HEK293 (cell line): ENCODE data around the gene CENPA.

Experiments
- YY1 ChIP-seq: fragments of 450-650 bp; formaldehyde crosslinking; IDR thresholded peaks from 2 replicates; pipeline ENCODE4 v1.5.1; 2018; ENCODE audit warnings: missing biosample characterization, missing genetic modification characterization
- ZFP3 ChIP-seq: fragments of 450-650 bp; formaldehyde crosslinking; IDR thresholded peaks from 2 replicates; pipeline ENCODE4 v1.5.1; 2016; ENCODE audit warnings: low read depth, missing biosample characterization, missing genetic modification characterization
- ZFP37 ChIP-seq: fragments of 450-650 bp; formaldehyde crosslinking; IDR thresholded peaks from 2 replicates; pipeline ENCODE4 v1.5.1; 2016; ENCODE audit warnings: missing biosample characterization, missing genetic modification characterization
- ZNF214 ChIP-seq: fragments of 450-650 bp; formaldehyde crosslinking; IDR thresholded peaks from 2 replicates; pipeline ENCODE4 v1.5.1; 2017; ENCODE audit warnings: missing biosample characterization, mild to moderate bottlenecking, missing genetic modification characterization, borderline replicate concordance
- ZNF274 ChIP-seq, 2 experiments: fragments of 200-500 bp in 1 of 2; fragments of 450-650 bp in 1 of 2; sonication (Bioruptor generic) in 1 of 2; formaldehyde crosslinking in 1 of 2; IDR thresholded peaks; 2 replicates each; pipeline versions ENCODE4 v1.5.1 to v1.6.1; 2014 to 2016; ENCODE audit warnings: borderline replicate concordance in 1 of 2, inconsistent platforms in 1 of 2, low read length in 1 of 2, missing biosample characterization in 1 of 2, missing genetic modification characterization in 1 of 2
- ZNF292 ChIP-seq: fragments of 450-650 bp; formaldehyde crosslinking; IDR thresholded peaks from 2 replicates; pipeline ENCODE4 v1.5.1; 2016; ENCODE audit warnings: low read depth, missing biosample characterization, missing genetic modification characterization, borderline replicate concordance
- ZNF677 ChIP-seq: fragments of 450-650 bp; IDR thresholded peaks from 2 replicates; pipeline ENCODE4 v1.5.0; 2018; ENCODE audit warnings: missing biosample characterization, mild to moderate bottlenecking, missing genetic modification characterization, moderate library complexity
- ZNF837 ChIP-seq: fragments of 450-650 bp; formaldehyde crosslinking; IDR thresholded peaks from 2 replicates; pipeline ENCODE4 v1.5.1; 2016; ENCODE audit warnings: missing biosample characterization, missing genetic modification characterization
- TF ChIP-seq, protein P1 (sequence below): fragments of 450-650 bp; formaldehyde crosslinking; IDR thresholded peaks from 2 replicates; pipeline ENCODE4 v1.5.1; 2016; ENCODE audit warnings: missing biosample characterization, missing genetic modification characterization
- TF ChIP-seq, protein P2 (sequence below): fragments of 450-650 bp; formaldehyde crosslinking; IDR thresholded peaks from 2 replicates; pipeline ENCODE4 v1.5.1; 2016; ENCODE audit warnings: missing biosample characterization, missing genetic modification characterization
- TF ChIP-seq, protein P3 (sequence below): fragments of 450-650 bp; formaldehyde crosslinking; IDR thresholded peaks from 2 replicates; pipeline ENCODE4 v1.5.1; 2016; ENCODE audit warnings: missing biosample characterization, missing genetic modification characterization, low read depth

DNA sequence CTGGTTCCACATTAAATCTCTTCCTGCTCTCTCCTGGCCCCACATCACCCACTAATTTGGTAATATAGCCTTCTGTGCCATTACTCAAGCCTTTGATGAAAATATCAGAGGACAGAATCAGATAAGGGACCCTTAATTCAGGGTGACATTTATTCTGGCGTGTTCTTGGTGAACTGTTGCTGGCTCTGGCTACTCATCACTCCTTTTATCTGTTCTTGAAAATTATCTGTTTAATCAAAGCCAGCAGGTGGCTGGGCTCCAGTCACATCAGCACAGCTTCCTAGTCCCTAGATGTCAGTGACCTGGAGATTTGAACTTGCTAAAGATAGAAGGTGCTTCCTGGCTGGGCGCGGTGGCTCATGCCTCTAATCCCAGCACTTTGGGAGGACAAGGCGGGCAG is 48.6 kb upstream of the CENPA start:
- TF ChIP-seq, protein P1, sequence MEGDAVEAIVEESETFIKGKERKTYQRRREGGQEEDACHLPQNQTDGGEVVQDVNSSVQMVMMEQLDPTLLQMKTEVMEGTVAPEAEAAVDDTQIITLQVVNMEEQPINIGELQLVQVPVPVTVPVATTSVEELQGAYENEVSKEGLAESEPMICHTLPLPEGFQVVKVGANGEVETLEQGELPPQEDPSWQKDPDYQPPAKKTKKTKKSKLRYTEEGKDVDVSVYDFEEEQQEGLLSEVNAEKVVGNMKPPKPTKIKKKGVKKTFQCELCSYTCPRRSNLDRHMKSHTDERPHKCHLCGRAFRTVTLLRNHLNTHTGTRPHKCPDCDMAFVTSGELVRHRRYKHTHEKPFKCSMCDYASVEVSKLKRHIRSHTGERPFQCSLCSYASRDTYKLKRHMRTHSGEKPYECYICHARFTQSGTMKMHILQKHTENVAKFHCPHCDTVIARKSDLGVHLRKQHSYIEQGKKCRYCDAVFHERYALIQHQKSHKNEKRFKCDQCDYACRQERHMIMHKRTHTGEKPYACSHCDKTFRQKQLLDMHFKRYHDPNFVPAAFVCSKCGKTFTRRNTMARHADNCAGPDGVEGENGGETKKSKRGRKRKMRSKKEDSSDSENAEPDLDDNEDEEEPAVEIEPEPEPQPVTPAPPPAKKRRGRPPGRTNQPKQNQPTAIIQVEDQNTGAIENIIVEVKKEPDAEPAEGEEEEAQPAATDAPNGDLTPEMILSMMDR (tag by site-specific recombination) = no peak
- TF ChIP-seq ZNF214 (tag by site-specific recombination) (no peak), ZFP37 (tag by site-specific recombination) (no peak), ZNF837 (tag by site-specific recombination) (no peak), ZNF274 (IDR thresholded peaks at IDR 0.05; ENCODE audit: low read length) (no peak), ZNF274 (tag by site-specific recombination; IDR thresholded peaks at IDR 0.05; ENCODE audit: borderline replicate concordance) (no peak), ZNF292 (tag by site-specific recombination) (no peak), ZNF677 (tag by site-specific recombination) (no peak), ZFP3 (no peak), YY1 (tag by site-specific recombination) (no peak)
- TF ChIP-seq, protein P2, sequence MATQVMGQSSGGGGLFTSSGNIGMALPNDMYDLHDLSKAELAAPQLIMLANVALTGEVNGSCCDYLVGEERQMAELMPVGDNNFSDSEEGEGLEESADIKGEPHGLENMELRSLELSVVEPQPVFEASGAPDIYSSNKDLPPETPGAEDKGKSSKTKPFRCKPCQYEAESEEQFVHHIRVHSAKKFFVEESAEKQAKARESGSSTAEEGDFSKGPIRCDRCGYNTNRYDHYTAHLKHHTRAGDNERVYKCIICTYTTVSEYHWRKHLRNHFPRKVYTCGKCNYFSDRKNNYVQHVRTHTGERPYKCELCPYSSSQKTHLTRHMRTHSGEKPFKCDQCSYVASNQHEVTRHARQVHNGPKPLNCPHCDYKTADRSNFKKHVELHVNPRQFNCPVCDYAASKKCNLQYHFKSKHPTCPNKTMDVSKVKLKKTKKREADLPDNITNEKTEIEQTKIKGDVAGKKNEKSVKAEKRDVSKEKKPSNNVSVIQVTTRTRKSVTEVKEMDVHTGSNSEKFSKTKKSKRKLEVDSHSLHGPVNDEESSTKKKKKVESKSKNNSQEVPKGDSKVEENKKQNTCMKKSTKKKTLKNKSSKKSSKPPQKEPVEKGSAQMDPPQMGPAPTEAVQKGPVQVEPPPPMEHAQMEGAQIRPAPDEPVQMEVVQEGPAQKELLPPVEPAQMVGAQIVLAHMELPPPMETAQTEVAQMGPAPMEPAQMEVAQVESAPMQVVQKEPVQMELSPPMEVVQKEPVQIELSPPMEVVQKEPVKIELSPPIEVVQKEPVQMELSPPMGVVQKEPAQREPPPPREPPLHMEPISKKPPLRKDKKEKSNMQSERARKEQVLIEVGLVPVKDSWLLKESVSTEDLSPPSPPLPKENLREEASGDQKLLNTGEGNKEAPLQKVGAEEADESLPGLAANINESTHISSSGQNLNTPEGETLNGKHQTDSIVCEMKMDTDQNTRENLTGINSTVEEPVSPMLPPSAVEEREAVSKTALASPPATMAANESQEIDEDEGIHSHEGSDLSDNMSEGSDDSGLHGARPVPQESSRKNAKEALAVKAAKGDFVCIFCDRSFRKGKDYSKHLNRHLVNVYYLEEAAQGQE (tag by site-specific recombination) = no peak
- TF ChIP-seq, protein P3, sequence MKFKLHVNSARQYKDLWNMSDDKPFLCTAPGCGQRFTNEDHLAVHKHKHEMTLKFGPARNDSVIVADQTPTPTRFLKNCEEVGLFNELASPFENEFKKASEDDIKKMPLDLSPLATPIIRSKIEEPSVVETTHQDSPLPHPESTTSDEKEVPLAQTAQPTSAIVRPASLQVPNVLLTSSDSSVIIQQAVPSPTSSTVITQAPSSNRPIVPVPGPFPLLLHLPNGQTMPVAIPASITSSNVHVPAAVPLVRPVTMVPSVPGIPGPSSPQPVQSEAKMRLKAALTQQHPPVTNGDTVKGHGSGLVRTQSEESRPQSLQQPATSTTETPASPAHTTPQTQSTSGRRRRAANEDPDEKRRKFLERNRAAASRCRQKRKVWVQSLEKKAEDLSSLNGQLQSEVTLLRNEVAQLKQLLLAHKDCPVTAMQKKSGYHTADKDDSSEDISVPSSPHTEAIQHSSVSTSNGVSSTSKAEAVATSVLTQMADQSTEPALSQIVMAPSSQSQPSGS (tag by site-specific recombination) = no peak
